Ishikawa (cell line): ENCODE data around the gene TOMM7.

ENCODE experiments used
- NFIC ChIP-seq: IDR thresholded peaks from 2 replicates; pipeline ENCODE4 v1.6.1; 2012
- RAD21 ChIP-seq: IDR thresholded peaks from 2 replicates; pipeline ENCODE4 v1.6.1; 2012; ENCODE audit warnings: low read depth
- TEAD4 ChIP-seq: IDR thresholded peaks from 2 replicates; pipeline ENCODE4 v1.6.1; 2012
- YY1 ChIP-seq: IDR thresholded peaks from 2 replicates; pipeline ENCODE4 v1.6.1; 2012; ENCODE audit warnings: low read depth

DNA sequence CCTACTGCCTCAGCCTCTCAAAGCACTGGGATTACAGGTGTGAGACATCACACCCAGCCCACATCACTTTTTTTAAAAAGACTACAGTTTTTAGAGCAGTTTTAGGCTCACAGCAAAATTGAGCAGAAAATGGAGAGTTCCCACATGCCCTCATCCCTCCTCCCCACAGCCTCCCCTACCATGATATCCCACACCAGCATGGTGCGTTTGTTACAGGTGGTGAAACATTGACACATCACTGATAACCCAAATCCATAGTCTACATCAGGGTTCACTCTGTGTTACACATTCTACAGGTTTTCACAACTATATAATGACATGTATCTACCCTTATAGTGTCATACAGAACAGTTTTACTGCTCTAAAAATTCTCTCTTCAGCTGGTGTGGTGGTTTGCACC lies 24.3 kb upstream of the TOMM7 start:
- TF ChIP-seq RAD21 (no peak), YY1 (no peak), NFIC (no peak), TEAD4 (no peak)
